Measurements from ENCODE around the gene ZNF749. TPM values are rescaled to one million over a fixed set of nuclear protein-coding genes. Genes with fewer than 3 reads are reported as not detected.

ZNF749 gene
- total RNA-seq, 1 donor from 2014 or later: 26.5 TPM

Other genes with a start within 250 kb of the ZNF749 start
- gene ZNF264, start 243.8 kb upstream of the ZNF749 start, total RNA-seq: 18.0 and 19.9 TPM in 2 replicates
- gene AURKC, start 204.3 kb upstream of the ZNF749 start, total RNA-seq: 0.33 TPM in 1 of 2 replicates, not detected in the other
- 7.6 and 8.6 TPM in 2 replicates for gene ZNF805, start 194.7 kb upstream of the ZNF749 start, total RNA-seq
- 42.3 and 49.1 TPM in 2 replicates for gene ZNF460, start 154.8 kb upstream of the ZNF749 start, total RNA-seq
- gene ZNF543, start 114.9 kb upstream of the ZNF749 start, total RNA-seq: 4.9 and 5.3 TPM in 2 replicates
- 5.3 and 5.8 TPM in 2 replicates for gene ZNF304, start 84.1 kb upstream of the ZNF749 start, total RNA-seq
- gene TRAPPC2B, start 71.8 kb upstream of the ZNF749 start, total RNA-seq: 4.1 and 4.3 TPM in 2 replicates
- gene ZNF547, start 71.8 kb upstream of the ZNF749 start, total RNA-seq: 1.3 and 1.6 TPM in 2 replicates
- 10.6 and 12.7 TPM in 2 replicates for gene ZNF548, start 45.5 kb upstream of the ZNF749 start, total RNA-seq
- gene ZNF17, start 24.2 kb upstream of the ZNF749 start, total RNA-seq: 7.4 and 7.8 TPM in 2 replicates
- gene VN1R1, start 21.8 kb downstream of the ZNF749 start, total RNA-seq: not detected in 2 replicates
- 2.5 and 2.8 TPM in 2 replicates for gene ZNF772, start 42.2 kb downstream of the ZNF749 start, total RNA-seq
- 4.6 and 4.9 TPM in 2 replicates for gene ZNF419, start 52.4 kb downstream of the ZNF749 start, total RNA-seq
- gene ZNF773, start 64.6 kb downstream of the ZNF749 start, total RNA-seq: 4.9 and 5.1 TPM in 2 replicates
- gene ZNF549, start 92.0 kb downstream of the ZNF749 start, total RNA-seq: 4.0 and 4.9 TPM in 2 replicates
- 7.4 and 9.3 TPM in 2 replicates for gene ZNF550, start 124.5 kb downstream of the ZNF749 start, total RNA-seq
- gene ZNF416, start 143.6 kb downstream of the ZNF749 start, total RNA-seq: 3.4 and 3.5 TPM in 2 replicates
- 2.8 and 4.1 TPM in 2 replicates for gene ZIK1, start 148.8 kb downstream of the ZNF749 start, total RNA-seq
- 4.5 and 5.7 TPM in 2 replicates for gene ZNF530, start 164.6 kb downstream of the ZNF749 start, total RNA-seq
- gene ZNF134, start 178.9 kb downstream of the ZNF749 start, total RNA-seq: 7.2 and 9.1 TPM in 2 replicates
- 7.7 and 10.0 TPM in 2 replicates for gene ZNF211, start 197.8 kb downstream of the ZNF749 start, total RNA-seq
- not detected in 2 replicates for gene ZSCAN4, start 233.6 kb downstream of the ZNF749 start, total RNA-seq
- 10.0 and 10.7 TPM in 2 replicates for gene ZNF551, start 246.7 kb downstream of the ZNF749 start, total RNA-seq